ENCODE measurements around the gene DIRAS3.

Gene DIRAS3

GRCh38 chr1:68000191-68000590 lies 50.2 kb downstream of the DIRAS3 start:
- Histone ChIP-seq H3K27me3 (replicated peaks; ENCODE audit: control insufficient read depth, insufficient read depth, low read length, poor library complexity, severe bottlenecking) (no peaks in the 10 kb centered on the region), H3K4me1 (ENCODE audit: control insufficient read depth, insufficient read depth, low read length, poor library complexity, severe bottlenecking) (no peaks in the 10 kb centered on the region), H3K4me3 (ENCODE audit: insufficient read depth, low read depth, low read length, poor library complexity, severe bottlenecking) (no peak overlapping the region), H3K36me3 (ENCODE audit: control insufficient read depth, insufficient read depth, low read length) (no peaks in the 10 kb centered on the region), H3K27ac (ENCODE audit: insufficient read depth, low read length, poor library complexity, severe bottlenecking) (no peak overlapping the region), H3K9me3 (ENCODE audit: control insufficient read depth, low read length) (no peaks in the 10 kb centered on the region)
- no peak for DNase-seq

GRCh38 chr1:67997746-67998145 lies 52.7 kb downstream of the DIRAS3 start:
- Histone ChIP-seq H3K27me3 (replicated peaks; ENCODE audit: control insufficient read depth, insufficient read depth, low read length, poor library complexity, severe bottlenecking) (peaks cover 3% of the 10 kb centered on the region), H3K27ac (ENCODE audit: insufficient read depth, low read length, poor library complexity, severe bottlenecking) (no peak overlapping the region), H3K4me3 (ENCODE audit: insufficient read depth, low read depth, low read length, poor library complexity, severe bottlenecking) (no peak overlapping the region), H3K4me1 (ENCODE audit: control insufficient read depth, insufficient read depth, low read length, poor library complexity, severe bottlenecking) (no peaks in the 10 kb centered on the region), H3K9me3 (ENCODE audit: control insufficient read depth, low read length) (no peaks in the 10 kb centered on the region), H3K36me3 (ENCODE audit: control insufficient read depth, insufficient read depth, low read length) (no peaks in the 10 kb centered on the region)
- DNase-seq, result no peak

Data from effector memory CD4-positive, alpha-beta T cell (primary cell).